GM18498 (cell line): ENCODE measurements around the gene NOL9.
"Not testable (repeated sequence)": the region's sequence is repeated elsewhere in the genome, so short reads cannot be mapped to it uniquely, and the experiment has no call there.

Source experiments
- ATAC-seq: cut with Tn5 transposase; IDR thresholded peaks from one replicate; pipeline ENCODE4 v1.9.1; 2021; ENCODE audit warnings: mild to moderate bottlenecking, moderate library complexity; ENCODE audit not compliant: unreplicated experiment

Gene NOL9

DNA sequence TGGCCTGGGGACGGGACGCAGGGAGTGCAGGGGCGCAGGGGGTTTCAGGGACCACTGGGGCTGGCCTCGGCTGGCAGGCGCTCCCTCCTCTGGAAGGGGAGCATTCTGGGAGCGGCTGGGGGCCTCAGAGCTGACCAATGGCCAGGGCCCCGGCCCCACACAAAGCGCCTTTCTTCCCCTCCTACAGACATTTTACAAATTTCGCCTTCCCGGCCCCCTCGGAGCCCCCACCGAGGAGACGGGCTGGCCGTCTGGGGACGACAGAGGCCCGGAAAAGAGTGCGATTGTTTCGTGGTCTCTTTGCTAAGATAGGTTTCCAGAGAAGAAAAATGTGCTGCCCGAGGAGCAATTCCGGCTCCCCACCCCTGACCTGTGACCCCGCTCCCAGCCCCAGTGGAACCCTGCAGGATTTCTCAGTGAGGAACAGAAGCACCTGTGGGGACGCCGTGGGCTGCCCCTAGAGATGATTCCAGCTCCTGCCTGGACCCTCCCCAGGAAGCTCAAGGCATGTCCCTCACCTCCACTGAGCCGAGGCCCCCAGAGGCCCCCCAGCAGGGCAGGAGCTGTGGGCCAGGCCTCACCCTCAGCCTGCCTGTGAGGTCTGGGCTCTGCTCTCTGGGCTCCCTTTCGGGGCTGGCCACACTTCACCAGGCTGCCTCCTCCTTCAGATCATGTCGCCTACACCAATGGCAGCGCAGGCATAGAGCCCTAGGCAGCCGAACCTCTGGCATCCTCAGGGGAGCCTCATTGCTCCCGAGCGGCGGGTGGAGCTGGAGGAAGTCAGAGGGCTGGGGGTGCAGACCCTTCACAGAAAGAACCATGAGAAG lies 47.9 kb downstream of the NOL9 start:
- no peak for ATAC-seq

- ATAC-seq = no peak
Measured at GRCh38 chr1:6505367-6506209, 48.7 kb downstream of the NOL9 start.

- no peak for ATAC-seq
Measured at GRCh38 chr1:6504887-6505286, 49.4 kb downstream of the NOL9 start.

- no peak for ATAC-seq
Measured at GRCh38 chr1:6503884-6504602, 50.3 kb downstream of the NOL9 start.

DNA sequence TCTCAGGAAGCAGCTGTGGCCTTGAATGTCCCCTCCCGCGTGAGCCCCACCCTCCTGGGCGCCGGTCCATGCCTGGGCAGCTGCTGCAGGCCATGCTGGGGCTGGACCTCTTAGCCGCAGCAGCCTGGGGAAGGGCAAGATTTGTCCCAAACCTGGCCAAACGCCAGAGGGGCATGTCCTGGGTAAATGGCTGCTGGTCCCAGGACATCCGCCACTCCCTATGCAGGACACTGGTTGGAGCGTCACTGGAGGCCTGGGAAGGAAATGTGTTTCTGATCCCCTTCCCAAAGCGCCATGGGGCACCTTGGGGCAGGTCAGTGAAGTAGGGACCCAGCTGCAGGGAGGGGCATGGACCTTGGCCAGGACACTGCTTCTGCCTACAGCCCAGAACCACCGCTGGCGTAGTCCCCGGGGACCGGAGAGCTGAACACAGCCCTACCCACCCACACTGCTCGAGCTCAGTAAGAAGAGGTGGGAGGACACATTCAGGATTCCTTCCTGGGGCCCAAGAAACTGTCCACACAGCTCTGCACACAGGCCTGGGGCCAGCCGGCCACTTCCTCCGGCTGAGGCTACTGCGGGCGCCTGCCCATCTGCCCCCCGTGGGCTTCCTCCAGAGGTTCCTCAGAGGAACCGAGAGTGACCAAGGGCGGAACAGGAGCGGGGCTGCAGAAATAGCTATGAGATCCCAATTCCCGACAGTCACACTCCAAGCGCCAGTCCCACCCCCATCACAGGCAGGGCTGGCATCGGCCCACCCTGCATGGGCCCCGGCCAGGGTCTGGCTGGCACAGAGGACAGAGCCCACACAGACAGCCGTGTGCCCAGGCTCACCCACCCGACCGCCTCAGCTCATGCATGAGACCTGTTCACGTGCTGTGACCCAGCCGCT lies 52.1 kb downstream of the NOL9 start:
- ATAC-seq = no peak

- no peak for ATAC-seq
Measured at GRCh38 chr1:6501279-6501813, 53.0 kb downstream of the NOL9 start.

DNA sequence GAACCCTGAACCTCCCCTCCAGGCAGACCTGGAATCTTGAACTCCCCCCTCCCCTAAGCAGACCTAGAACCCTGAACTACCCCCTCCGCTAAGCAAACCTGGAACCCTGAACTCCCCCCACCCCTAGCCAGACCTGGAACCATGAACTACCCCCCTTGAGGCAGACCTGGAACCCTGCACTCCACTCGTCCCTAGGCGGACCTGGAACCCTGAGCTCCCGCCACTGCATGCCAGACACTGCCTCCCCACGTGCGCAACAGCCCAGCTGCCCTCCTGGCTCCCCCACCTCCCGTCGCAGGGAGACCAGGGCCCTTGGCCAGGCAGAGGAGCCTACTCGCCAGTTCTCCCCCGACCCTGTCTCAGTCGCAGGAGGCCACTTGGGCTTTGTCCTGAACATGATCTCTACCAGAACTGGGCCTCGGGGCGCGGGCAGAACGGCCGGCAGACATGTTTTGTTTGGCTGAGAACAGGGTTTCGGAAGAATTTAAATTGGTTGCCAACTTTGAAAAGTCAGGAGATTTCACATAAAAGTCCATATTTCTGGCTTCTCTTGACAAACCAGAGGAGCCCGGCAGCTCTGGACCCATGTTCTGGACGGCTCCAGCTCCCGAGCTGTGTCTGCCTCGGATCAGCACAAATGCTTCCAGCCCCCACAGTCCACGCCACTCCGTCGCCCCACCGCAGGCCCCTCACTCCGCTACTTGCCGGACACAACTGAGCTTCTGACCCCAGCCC lies 53.6 kb downstream of the NOL9 start:
- no peak for ATAC-seq

- no peak for ATAC-seq
Measured at GRCh38 chr1:6499296-6499695, 55.0 kb downstream of the NOL9 start.

GRCh38 chr1:6498576-6499111 lies 55.7 kb downstream of the NOL9 start:
- no peak for ATAC-seq

- no peak for ATAC-seq
Measured at GRCh38 chr1:6497867-6498575, 56.3 kb downstream of the NOL9 start.

GRCh38 chr1:6497215-6497866 lies 57.0 kb downstream of the NOL9 start:
- ATAC-seq = no peak

DNA sequence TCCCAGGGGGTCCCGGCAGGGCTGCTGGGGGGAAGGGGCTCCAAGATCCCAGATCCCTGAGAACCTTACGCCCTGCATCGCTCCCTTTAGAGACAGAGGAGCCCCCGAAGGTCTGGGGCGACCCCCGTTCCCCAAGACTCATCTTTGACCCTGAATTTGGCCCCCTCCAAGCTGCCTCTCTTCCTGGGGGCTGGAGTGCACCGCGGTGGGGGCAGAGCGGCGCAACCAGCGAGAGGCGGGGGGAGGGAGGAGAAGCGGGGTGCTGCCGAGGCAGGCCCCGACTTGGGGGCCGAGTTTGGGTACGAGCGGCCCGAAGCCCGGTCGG lies 57.5 kb downstream of the NOL9 start:
- no peak for ATAC-seq

- ATAC-seq = no peak
Measured at GRCh38 chr1:6496365-6496721, 58.0 kb downstream of the NOL9 start.

DNA sequence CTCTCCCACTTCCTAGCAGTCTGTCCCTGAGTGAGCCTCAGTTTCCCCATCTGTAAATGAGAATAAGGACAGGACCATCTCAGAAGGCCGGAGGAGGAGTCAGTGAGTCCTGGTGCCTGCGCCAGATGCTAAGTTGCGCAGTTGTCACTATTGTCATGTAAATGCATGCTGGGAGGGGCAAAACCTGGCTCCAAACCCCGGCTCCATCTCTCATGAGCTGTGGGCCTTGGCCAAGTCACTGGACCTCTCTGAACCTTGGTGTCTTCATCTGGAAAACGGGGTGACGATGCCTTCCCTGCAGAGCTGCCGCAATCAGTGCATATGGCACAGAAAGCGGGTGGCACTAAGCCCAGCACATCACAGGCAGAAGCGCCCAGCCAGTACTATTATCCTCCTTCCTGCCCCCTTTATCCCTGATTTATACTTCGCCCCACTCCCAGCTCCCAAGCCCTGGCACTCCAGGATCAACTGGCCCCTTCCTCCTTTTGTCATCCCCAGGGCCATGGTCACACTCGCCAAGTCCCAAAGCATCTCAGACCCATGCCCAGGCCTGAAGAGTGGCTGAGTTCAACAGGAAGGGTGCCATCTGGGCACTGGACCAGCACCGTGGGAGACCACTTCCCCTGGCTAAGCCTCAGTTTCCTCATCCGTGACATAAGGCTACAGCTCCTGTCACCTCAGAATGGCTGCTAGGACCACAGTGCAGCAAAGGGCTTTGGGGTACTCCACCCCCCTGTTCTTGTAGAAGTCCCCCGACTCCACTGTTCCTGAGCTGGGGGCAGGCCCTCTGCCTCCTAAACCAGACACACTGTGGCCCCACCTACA lies 58.6 kb downstream of the NOL9 start:
- no peak for ATAC-seq

- no peak for ATAC-seq
Measured at GRCh38 chr1:6495041-6495441, 59.3 kb downstream of the NOL9 start.

DNA sequence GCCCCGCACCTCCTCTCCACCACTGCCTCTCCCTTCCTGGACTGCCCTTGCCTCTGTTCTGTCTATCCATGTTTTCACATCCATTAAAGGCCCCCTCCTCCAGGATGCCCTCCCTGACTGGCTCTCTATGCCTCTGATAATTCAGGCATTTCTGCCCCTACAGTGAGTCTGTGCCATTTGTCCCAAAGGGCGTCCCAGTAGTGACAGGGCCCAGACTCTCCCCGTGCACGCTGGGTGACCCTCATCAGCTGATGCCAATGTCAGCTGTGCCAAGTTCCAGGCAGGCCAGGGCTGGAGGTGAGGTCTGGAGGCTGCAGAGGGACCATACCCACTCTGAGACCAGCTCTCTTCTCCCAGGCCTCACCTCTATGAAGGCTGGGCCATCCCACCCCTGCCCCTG lies 59.7 kb downstream of the NOL9 start:
- no peak for ATAC-seq

DNA sequence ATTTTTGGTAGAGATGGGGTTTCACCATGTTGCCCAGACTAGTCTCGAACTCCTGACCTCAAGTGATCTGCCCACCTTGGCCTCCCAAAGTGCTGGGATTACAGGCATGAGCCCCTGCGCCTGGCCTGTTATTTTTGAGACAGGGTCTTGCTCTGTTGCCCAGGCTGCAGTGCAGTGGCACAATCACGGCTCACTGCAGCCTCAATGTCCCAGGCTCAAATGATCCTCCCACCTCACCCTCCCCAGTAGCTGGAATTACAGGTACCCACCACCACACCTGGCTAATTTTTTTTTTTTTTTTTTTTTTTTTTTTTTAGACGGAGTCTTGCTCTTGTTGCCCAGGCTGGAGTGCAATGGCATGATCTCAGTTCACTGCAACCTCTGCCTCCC lies 60.5 kb downstream of the NOL9 start:
- ATAC-seq = not testable (repeated sequence)

GRCh38 chr1:6491966-6492365 lies 62.3 kb downstream of the NOL9 start:
- ATAC-seq = no peak
